Measurements from ENCODE around the gene NIT2.

The NIT2 gene, protein sequence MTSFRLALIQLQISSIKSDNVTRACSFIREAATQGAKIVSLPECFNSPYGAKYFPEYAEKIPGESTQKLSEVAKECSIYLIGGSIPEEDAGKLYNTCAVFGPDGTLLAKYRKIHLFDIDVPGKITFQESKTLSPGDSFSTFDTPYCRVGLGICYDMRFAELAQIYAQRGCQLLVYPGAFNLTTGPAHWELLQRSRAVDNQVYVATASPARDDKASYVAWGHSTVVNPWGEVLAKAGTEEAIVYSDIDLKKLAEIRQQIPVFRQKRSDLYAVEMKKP

DNA sequence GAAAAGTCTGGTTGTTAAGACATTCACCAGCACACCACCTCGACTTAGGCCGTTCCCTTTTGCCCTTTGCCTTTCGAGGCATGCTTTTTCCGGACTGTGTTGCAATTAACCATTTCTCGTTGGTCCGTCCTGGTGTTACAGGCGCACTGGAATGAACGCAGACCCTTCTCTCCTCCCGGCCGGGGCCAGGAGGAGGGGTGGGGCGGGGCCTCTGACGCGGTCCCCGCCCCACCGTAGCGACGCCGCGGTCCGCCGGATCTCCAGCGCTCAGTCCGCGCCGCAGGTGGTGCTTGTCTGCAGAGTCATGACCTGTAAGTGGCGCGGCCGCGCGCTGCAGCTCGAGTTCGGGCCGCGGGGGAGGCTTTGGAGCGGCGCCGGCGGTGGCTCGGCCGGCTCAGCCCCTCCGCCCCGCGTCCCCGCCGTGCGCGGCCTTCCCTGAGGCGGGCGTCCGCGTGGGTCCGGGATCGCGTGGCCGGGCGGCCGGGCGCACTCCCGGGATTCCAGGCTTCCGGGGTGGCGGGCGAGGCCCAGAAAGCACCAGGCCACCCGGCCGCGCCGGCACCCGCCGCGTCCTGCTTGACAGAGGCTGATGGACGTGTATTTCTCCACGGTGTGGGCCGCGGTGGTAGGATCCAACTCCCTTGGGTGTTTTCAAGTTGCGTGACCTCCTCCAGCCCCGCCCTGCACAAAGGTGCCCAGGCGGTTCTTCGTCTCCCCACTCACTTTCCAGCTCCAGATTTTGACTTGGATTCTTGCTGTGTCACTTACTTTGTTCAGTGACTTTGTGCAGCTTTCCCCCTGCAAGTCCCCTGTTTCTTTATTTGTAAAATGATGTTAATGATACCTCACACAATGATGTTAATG is at the start of gene NIT2:
NIT2 (plus strand) TSS at position 270 of the 864 bp plus-strand sequence; CDS start at position 305, 35 bp downstream.
- TF ChIP-seq GATA2 (IDR thresholded peaks at IDR 0.05; ENCODE audit: low read depth, low read length) (no peak), GATA3 (IDR thresholded peaks at IDR 0.05; ENCODE audit: low read depth, low read length) (no peak)

DNA sequence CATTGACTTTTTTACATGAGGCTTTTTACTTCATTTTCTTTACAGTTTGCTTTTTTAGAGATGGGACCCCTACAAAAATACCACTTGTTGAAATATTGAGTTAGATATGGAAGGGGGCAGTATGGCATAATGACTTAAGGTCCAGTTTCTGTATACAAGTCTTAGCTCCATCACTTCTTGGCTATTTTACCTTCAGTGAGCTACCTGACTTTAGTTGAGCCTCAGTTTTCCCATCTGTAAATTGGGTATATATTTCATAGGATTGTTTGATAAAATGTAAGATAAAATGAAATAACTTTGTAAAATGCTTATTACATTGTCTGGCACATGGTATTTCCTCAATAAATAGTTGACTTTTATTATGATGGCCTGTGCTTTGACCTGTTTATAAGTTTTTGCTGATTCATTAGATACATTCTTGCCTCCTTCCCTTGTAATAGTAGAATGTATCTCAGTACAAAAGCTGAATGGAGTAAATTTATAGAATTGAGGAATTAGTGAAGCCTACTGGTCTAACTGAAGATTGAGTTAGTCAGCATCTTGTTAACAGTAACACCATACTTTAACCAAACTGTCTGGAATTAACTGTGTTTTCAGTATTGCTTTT is 46.2 kb upstream of the NIT2 start:
- TF ChIP-seq GATA3 (IDR thresholded peaks at IDR 0.05; ENCODE audit: low read depth, low read length) (no peak), GATA2 (IDR thresholded peaks at IDR 0.05; ENCODE audit: low read depth, low read length) (no peak)

DNA sequence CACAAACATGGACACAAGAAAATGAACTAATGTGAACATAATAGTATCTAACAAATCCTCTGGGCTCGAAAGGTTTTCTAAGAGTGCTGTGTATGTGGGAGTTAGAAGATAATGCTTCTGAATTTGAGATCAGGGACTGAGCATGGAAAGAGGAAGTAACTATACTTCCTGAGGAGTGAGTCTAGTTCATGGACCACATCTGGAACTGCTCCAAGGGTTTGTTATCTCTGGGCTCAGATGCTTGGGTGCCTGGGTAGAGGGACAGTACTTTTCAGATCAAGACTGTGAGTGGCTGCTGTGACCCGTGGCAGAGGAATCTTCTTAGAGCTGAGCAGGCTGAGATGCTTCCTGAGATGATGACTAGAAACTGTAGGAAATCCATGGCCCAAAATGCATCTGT is 45.2 kb upstream of the NIT2 start:
- TF ChIP-seq GATA3 (IDR thresholded peaks at IDR 0.05; ENCODE audit: low read depth, low read length) = no peak
- no peak for TF ChIP-seq GATA2 (IDR thresholded peaks at IDR 0.05; ENCODE audit: low read depth, low read length)

DNA sequence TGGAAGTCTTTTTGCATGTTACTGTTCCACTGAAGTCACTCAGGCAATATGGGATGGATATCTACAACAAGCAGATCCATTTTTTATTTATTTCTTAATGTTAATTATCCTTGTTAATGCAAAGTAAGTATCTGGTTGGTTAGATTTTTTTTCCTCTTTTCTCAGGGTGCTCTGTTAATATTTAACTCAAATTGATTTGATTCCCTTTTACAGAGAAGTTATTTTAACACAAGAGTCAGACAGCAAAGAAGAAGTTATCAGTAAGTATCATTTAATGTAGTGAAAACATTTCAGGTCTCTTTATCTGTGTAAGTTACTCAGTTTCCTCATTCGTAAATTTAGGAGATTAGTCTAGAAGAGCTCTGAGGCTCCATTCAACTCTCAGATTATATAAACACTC is 39.5 kb upstream of the NIT2 start:
- TF ChIP-seq GATA3 (IDR thresholded peaks at IDR 0.05; ENCODE audit: low read depth, low read length) (no peak), GATA2 (IDR thresholded peaks at IDR 0.05; ENCODE audit: low read depth, low read length) (no peak)

DNA sequence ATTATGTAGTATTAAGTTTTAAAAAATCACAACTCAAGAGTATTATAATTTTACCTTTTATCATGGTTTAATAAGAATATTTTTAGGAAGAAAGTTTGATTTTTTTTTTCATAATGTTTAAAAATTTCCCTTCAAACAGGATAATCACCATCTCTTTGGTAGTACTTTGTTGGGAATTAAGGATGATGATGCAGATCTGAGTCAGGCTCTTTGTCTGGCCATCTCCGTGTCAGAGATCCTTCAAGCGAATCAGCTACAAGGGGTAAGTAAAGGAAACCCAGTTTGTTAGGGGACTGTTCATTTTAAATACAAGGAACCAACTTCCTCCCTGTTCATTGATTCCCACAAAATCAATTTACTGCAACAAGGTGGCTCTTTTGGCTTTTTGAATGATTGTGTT is 36.8 kb upstream of the NIT2 start:
- TF ChIP-seq GATA3 (IDR thresholded peaks at IDR 0.05; ENCODE audit: low read depth, low read length) (no peak), GATA2 (IDR thresholded peaks at IDR 0.05; ENCODE audit: low read depth, low read length) (no peak)

DNA sequence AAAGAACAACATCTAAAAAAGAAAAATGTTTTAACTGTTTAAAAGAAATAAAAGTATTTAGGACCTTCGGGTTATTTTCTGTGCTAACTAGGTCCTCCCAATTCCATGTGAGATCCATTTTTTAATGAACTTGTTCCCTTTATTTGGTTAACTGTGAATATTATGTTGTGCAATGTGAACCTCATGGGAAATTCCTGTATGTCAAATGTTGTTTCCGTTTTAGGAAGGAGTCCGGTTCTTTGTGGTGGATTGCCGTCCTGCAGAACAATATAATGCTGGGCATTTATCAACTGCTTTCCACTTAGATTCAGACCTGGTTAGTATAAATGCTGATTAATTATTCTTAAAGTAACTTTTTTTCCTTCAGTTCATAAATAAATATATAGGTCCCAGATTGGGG is 35.5 kb upstream of the NIT2 start:
- TF ChIP-seq GATA2 (IDR thresholded peaks at IDR 0.05; ENCODE audit: low read depth, low read length) (no peak), GATA3 (IDR thresholded peaks at IDR 0.05; ENCODE audit: low read depth, low read length) (no peak)

DNA sequence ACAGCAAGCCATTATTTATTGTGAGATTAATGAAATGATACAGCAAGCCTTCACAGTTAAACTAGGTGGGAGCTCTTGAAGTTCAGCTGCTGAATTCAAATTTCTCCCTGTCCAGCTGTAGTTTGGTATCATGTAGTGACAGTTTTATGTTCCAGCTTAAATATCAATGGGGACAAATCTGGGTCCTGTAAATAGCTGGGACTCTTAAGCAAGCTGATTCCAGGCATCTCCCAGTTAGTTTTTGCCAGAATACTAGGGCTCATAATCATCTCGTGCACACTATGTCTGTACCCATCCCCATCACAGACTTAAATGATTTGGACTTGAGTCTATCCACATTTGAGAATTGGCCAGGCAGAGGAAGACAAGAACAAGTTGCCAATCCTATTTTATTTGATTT is 27.9 kb upstream of the NIT2 start:
- TF ChIP-seq GATA3 (IDR thresholded peaks at IDR 0.05; ENCODE audit: low read depth, low read length) (no peak), GATA2 (IDR thresholded peaks at IDR 0.05; ENCODE audit: low read depth, low read length) (no peak)

DNA sequence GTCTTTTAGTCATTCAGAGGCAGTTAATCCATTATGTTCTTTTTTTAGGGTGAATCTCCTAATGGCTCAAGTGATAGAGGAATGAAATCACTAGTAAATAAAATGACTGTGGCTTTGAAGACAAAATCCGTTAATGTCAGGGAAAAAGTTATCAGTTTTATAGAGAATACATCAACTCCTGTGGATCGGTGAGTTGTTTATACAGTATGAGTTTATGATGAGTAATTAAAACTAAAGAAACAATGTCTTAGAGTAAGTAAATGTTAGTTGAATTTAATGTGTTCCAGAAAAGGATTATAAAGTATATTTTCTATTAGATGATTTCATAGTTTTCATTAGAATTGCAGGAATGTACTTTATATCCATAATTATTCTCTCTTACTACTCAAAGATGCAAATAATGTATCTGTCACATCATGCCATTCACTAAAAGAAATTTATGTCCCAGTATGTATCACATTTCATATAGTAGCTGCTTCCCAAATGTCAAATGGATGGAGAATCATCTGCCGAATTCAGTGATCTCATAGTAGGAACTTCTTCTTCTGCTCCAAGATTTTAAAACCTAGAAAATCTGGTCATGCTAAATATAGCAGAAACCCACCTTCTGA is 24.1 kb upstream of the NIT2 start:
- no peak for TF ChIP-seq GATA3 (IDR thresholded peaks at IDR 0.05; ENCODE audit: low read depth, low read length)
- TF ChIP-seq GATA2 (IDR thresholded peaks at IDR 0.05; ENCODE audit: low read depth, low read length) = no peak

DNA sequence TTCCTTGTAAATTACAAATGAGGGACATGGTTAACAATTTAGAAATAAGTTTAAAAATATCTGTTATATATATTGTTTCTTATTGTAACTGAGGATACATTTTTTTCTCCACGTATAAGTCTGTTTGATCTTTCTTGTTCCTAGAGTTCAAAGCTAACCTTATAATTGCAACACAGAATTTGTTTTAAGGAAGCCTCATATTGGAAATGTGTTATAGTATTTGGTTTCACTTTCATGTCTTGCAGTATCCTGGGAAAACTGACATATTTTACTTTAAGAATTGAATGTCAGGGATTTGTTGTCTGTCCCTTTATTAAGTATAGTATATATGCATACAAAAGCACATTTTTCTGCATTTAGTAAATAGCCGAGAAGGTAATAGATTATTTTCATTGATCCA is 23.5 kb upstream of the NIT2 start:
- TF ChIP-seq GATA3 (IDR thresholded peaks at IDR 0.05; ENCODE audit: low read depth, low read length) = no peak
- TF ChIP-seq GATA2 (IDR thresholded peaks at IDR 0.05; ENCODE audit: low read depth, low read length) = no peak

DNA sequence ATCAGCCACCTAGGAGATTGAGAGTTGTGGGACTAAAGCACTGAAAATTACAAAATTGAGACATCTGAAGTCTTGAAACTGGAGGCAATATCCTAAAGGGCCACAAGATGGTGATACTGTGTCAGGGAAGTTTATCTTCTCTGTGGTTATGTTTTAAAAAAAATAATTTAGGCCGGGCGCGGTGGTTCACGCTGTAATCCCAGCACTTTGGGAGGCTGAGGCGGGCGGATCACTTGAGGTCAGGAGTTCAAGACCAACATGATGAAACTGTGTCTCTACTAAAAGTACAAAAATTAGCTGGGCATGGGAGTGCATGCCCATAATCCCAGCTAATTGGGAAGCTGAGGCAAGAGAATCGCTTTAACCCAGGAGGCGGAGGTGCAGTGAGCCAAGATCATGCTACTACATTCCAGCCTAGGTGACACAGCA is 17.9 kb upstream of the NIT2 start:
- no peak for TF ChIP-seq GATA3 (IDR thresholded peaks at IDR 0.05; ENCODE audit: low read depth, low read length)
- TF ChIP-seq GATA2 (IDR thresholded peaks at IDR 0.05; ENCODE audit: low read depth, low read length) = no peak

DNA sequence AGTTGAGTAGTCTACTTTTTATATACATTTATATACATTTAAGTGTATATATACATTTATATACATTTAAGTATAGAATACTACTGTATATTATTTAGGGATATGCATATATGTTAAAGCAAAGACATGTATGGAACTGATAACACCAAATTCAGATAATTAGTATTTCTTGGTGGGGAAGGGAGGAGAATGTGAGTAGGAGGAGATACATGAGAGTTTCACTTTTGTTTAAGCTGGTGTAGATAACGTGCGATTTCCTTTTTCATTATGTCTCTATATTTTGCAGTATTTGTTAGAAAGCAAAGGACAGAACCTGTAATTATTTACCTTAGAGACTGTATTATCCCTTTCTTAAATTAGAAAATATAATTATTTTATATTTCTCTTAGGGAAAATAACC is 16.6 kb upstream of the NIT2 start:
- TF ChIP-seq GATA3 (IDR thresholded peaks at IDR 0.05; ENCODE audit: low read depth, low read length) = no peak
- TF ChIP-seq GATA2 (IDR thresholded peaks at IDR 0.05; ENCODE audit: low read depth, low read length) = no peak

DNA sequence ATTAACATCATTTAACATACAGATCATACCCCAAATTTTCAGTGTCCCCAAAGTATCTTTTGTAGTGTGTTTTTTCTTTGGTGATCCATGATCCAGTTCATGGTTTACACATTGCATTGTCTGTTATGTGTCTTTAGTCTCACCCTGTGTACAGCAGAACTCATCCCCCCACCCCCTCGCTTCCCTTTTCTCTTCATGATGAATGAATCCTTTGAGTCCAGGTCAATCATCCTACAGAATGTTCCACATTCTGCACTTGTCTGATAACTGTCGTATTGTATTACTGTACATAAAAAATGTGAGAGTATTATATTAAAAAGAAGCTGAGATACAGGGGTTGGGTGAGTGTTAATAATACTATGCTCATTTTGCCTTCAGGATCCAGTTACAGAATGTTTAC is 14.6 kb upstream of the NIT2 start:
- TF ChIP-seq GATA3 (IDR thresholded peaks at IDR 0.05; ENCODE audit: low read depth, low read length) = no peak
- no peak for TF ChIP-seq GATA2 (IDR thresholded peaks at IDR 0.05; ENCODE audit: low read depth, low read length)

DNA sequence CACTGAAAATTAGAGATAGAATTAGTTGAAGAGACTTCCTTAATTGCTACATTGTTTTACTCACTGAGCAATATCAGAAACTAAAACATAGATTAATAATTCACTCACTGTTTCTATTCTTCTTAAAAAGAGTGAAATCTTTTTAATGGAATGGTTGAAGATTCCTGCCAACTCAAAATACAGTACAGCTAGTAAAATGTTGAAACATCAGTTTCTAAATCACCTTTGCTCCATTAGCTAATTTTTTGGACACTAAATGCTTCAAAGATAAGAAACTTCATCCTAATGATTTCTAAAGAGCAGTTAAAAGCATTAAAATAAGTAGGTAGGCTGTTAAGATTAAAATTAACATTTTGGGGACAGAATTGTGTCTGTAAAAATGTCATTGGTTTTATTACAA is 10.5 kb upstream of the NIT2 start:
- TF ChIP-seq GATA2 (IDR thresholded peaks at IDR 0.05; ENCODE audit: low read depth, low read length) (no peak), GATA3 (IDR thresholded peaks at IDR 0.05; ENCODE audit: low read depth, low read length) (no peak)

DNA sequence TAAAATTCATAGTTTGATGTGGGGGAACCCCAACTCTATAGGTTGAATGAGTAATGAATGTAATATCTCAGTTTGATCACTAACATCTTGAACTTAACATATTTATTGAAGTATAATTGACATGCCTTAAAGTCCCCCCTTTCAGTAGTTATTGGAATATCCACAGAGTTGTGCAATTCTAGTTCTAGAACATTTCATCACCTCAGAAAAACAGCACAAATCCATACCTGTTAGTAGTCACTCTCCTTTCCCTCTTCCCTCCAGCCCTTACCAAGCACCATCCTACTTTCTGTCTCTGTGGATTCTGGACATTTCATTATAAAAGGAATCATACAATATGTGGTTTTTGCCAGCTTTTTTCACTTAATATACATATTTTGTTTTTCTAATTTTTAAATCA is 8.7 kb upstream of the NIT2 start:
- TF ChIP-seq GATA3 (IDR thresholded peaks at IDR 0.05; ENCODE audit: low read depth, low read length) (no peak), GATA2 (IDR thresholded peaks at IDR 0.05; ENCODE audit: low read depth, low read length) (no peak)
